Mammary epithelial cell (primary cell): ENCODE data around the gene PAK3.

Source experiments
- EZH2 ChIP-seq: IDR thresholded peaks from 2 replicates; pipeline ENCODE4 v1.6.1; 2012; ENCODE audit warnings: low read length, inconsistent platforms, borderline replicate concordance
- TF ChIP-seq, protein P1 (sequence below), 2 donors: IDR thresholded peaks in 1 of 2; conservative IDR thresholded peaks in 1 of 2; 2 replicates each; pipeline ENCODE4 v1.5.1; 2011 to 2012; ENCODE audit warnings: inconsistent platforms in 2 of 2, low read length in 2 of 2, mild to moderate bottlenecking in 2 of 2, control low read depth in 1 of 2, low read depth in 1 of 2; ENCODE audit not compliant: insufficient read depth in 1 of 2; ENCODE audit errors: extremely low read depth in 1 of 2

DNA sequence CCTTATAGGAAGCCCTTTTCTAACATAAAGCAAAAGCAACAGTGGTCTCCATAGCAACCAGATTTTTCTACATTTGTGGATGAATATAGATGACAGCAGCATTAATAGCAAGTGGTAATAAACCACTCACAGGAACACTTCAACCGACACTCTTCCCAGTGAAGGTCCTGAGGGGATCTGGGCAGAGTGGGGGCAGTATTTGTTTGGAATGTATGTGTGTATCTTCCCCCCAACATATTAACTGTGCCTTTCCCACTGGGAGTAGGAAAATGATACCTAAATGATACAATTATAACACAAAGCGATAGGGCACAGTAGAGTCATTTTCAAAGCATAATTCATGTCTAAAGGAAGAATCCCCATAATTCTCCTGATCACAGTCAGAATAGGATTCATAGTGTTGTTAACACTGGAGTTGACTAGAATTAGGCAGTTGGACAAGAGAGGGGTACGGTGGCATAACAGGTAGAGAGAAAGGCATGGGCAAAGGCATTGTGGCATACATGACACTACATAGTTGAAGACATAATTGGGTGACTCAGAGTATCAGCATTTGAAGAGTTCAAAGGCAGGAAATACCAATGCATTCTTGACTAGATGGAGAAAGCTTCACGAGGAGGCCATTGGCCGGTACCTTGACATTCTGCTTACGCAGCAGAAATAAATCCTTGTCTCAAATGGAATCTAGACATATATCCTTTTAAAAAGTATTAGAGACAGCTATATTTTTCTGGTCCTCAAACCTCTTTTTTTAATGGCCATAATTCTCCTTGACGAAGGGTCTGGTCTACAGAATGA lies 159.1 kb downstream of the PAK3 start:
- TF ChIP-seq, protein P1, sequence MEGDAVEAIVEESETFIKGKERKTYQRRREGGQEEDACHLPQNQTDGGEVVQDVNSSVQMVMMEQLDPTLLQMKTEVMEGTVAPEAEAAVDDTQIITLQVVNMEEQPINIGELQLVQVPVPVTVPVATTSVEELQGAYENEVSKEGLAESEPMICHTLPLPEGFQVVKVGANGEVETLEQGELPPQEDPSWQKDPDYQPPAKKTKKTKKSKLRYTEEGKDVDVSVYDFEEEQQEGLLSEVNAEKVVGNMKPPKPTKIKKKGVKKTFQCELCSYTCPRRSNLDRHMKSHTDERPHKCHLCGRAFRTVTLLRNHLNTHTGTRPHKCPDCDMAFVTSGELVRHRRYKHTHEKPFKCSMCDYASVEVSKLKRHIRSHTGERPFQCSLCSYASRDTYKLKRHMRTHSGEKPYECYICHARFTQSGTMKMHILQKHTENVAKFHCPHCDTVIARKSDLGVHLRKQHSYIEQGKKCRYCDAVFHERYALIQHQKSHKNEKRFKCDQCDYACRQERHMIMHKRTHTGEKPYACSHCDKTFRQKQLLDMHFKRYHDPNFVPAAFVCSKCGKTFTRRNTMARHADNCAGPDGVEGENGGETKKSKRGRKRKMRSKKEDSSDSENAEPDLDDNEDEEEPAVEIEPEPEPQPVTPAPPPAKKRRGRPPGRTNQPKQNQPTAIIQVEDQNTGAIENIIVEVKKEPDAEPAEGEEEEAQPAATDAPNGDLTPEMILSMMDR (conservative IDR thresholded peaks at IDR 0.05 in 1 of 2, IDR thresholded peaks at IDR 0.05 in 1 of 2; ENCODE audit: extremely low read depth in 1 of 2, insufficient read depth in 1 of 2, low read depth in 1 of 2, low read length in 2 of 2) = no peak
- no peak for TF ChIP-seq EZH2
